HG03342 (cell line): ENCODE measurements around the gene HCN3.
"Not testable (repeated sequence)": the region's sequence is repeated elsewhere in the genome, so short reads cannot be mapped to it uniquely, and the experiment has no call there.

Source experiments
- ATAC-seq: cut with Tn5 transposase; IDR thresholded peaks from one replicate; pipeline ENCODE4 v1.9.1; 2021; ENCODE audit warnings: mild to moderate bottlenecking, moderate library complexity; ENCODE audit not compliant: unreplicated experiment

HCN3 gene

GRCh38 chr1:155277070-155277901 lies at the start of gene HCN3:
Gene HCN3, plus strand, starts transcription at chr1:155277463. Its CDS starts 128 bp downstream, at chr1:155277591.
- peak; percentile 54 for ATAC-seq

GRCh38 chr1:155228096-155228427 lies 49.2 kb upstream of the HCN3 start:
- no peak for ATAC-seq

DNA sequence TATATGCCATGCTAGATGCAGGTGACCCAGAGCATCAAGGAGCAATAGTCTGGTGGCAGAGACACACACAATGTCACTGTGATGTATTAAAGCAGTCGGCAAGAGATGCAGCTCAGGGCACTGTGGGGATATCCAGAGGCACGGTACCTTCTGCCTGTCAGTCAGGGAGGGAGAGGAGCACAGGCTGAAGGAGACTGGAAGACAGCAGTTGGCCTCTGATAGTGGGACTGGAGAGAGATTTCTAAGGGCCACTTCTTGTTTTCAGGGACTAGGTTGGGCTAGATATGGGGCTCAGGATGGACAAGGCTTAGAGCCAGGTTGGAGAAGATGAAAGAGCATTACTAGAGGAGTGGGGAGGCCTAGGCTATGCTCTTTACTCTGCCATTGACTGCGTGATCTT lies 46.0 kb upstream of the HCN3 start:
- not testable (repeated sequence) for ATAC-seq

DNA sequence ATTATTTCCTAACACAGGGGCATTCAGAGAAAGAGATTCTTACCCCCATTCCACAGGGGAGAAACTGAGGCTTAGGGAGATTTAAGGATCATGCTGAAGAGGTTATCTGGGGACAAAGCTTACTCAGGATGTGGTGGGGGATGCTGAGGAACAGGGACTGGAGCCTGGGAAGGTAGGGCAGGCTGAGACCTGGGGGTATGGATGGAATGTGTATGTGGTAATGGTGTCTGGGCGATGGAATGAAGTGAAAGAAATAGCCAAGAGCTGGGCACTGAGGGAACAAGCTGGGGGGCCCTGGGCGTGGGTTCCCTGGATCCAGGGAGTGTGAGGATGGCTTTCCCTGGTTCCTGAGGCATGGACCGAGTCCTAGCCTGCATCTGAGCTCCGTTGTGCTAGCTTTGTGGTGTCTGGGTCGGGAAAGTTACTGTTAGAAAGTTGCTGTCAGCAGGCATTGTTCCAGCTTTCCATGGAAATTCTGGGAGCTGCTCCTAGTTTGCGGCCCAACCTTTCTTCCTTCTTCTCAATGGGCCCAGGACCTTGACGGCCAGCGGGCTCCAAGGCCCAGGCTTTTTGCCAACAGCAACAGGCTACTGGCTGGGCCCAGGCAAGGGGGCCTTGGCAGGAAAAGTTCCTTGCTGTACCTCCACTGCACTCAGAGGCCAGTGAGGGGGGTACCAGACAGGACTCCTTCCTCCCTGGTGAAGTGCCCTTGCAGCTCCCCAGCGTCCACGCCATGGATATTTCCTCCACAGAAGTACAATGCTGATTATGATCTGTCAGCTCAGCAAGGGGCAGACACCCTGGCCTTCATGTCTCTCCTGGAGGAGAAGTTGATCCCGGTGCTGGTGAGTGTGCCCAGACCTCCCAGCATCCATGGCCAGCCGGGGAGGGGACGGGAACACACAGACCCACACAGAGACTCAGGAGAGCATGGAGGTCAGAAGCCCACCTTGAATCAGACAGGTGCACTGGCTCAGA lies 45.0 kb upstream of the HCN3 start:
- ATAC-seq: not testable (repeated sequence)

- ATAC-seq: not testable (repeated sequence)
These were observed 43.8 kb upstream of the HCN3 start for GRCh38 chr1:155233502-155233901.

DNA sequence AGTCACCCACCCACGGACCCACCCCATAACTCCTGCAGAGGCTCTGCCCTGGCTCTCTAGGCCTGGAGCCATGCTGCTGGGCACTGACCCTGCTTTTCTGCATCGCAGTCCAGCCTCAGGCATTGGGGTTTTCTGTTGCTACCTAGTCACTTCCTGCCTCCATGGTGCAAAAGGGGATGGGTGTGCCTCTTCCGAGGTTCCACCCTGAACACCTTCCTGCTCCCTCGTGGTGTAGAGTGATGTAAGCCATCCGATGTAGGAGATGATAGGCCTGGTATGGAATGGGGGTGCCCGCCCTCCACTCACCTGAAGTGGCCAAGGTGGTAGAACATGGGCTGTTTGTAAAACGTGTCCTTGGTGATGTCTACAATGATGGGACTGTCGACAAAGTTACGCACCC lies 41.9 kb upstream of the HCN3 start:
- not testable (repeated sequence) for ATAC-seq

DNA sequence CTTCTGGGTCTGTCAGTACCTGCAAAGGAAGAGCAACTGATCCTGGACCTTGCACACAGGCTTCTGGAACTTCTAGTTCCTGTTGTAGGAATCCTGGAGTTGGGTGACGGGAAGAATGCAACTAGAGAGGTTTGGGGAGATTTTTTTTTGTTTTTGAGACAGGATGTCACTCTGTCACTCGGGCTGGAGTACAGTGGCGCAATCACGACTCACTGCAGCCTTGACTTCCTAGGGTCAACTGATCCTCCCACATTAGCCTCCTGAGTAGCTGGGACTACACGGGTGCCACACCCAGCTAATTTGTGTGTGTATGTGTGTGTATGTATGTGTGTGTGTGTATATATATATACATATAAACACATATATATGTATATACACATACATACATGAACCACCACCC lies 40.8 kb upstream of the HCN3 start:
- ATAC-seq: no peak

GRCh38 chr1:155241069-155241679 lies 36.1 kb upstream of the HCN3 start:
- ATAC-seq: peak; percentile 33

GRCh38 chr1:155241841-155242264 lies 35.4 kb upstream of the HCN3 start:
- no peak for ATAC-seq

DNA sequence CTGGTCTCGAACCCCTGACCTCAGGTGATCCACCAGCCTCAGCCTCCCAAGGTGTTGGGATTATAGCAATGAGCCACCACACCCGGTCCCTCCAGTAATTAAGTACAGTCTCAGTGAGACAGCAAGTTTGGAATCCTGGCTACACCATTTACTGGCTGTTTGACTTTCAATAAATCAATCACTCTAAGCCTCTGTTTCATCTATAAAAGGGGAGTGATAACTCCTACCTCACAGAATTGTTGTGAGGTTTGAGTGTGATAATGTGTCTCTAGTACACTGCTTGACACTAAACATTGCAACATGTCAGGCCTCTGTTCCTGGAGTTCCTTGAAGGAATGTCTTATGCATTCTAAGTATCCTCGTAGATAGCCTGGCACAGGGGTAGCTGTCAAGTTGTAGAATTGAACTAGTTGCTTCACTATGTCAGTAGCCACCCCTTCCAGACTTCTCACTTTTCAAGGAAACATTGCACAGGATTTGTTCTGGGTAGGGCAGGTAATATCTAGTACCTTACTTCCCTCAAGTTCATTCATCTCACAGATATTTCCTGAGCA lies 34.4 kb upstream of the HCN3 start:
- no peak for ATAC-seq

GRCh38 chr1:155244368-155245162 lies 32.7 kb upstream of the HCN3 start:
- peak; percentile 84 for ATAC-seq

DNA sequence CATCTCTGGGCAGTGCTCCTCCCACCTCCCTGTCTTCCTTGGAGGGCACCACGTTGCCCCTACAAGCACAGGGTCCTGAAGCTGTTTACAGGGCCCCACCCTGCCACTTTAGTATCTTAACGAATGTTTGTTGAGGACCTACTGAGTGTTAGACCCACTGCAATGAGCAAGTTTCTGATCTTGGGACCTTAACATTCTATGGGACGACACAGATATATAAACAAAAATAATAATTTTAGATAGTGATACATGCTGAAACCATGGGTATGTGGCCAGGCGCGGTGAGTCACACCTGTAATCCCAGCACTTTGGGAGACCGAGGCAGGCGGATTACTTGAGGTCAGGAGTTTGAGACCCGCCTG lies 32.1 kb upstream of the HCN3 start:
- ATAC-seq: no peak

DNA sequence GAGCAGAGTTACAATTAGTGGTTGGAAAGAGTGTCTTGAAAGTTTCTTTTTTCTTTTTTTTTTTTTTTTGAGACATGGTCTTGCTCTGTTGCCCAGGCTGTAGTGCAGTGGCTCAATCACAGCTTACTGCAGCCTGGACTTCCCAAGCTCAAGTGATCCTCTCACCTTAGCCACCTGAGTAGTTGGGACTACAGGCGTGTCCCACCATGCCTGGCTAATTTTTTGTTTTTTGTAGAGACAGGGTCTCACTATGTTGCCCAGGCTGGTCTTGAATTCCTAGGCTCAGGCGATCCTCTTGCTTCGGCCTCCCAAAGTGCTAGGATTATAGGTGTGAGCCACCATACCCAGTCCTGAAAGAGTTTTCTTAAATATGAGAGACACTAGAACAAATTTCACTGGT lies 30.5 kb upstream of the HCN3 start:
- ATAC-seq: not testable (repeated sequence)

- no peak for ATAC-seq
These were observed 29.4 kb upstream of the HCN3 start for GRCh38 chr1:155247667-155248553.

- no peak for ATAC-seq
These were observed 27.0 kb upstream of the HCN3 start for GRCh38 chr1:155250246-155250632.

GRCh38 chr1:155250633-155251449 lies 26.4 kb upstream of the HCN3 start:
- peak; percentile 87 for ATAC-seq

- no peak for ATAC-seq
These were observed 25.7 kb upstream of the HCN3 start for GRCh38 chr1:155251566-155251965.

DNA sequence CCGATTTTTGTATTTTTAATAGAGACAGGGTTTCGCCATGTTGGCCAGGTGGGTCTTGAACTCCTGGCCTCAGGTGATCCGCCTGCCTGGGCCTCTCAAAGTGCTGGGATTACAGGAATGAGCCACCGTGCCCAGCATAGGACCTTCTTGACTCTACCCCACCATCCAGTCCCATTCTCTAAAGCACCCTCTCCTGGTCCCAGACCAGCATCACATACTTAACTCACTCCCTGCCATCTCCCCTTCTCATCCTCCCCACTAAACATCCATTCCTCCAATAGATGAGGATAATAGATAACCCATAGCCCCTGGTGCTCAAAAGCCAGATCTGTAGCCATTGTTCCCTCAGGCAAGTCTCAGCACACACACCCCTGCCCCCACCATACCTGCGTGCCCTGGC lies 24.1 kb upstream of the HCN3 start:
- no peak for ATAC-seq
